Prostate gland (tissue), 2 donors: ENCODE results near the gene ZNF415. TPM values are rescaled to one million over a fixed set of nuclear protein-coding genes. Genes with fewer than 3 reads are reported as not detected.
"Not testable (repeated sequence)": the region's sequence is repeated elsewhere in the genome, so short reads cannot be mapped to it uniquely, and the experiment has no call there.

Source experiments
- DNase-seq: peaks from one replicate; pipeline ENCODE4 v3.0.0-alpha.2; 2019; ENCODE audit warnings: low spot score
- H3K27ac ChIP-seq, 2 donors: fragments of 200-600 bp; sonication (generic); 2 replicates each; pipeline ENCODE4 v1.5.1; 2017 to 2019
- H3K27me3 ChIP-seq: fragments of 200-600 bp; sonication (generic); replicated peaks from 2 replicates; pipeline ENCODE4 v1.5.1; 2019; ENCODE audit not compliant: insufficient read depth
- H3K36me3 ChIP-seq, 2 donors: fragments of 200-600 bp; sonication (generic); 1 replicate in 1 of 2; 2 replicates in 1 of 2; pipeline versions ENCODE4 v1.5.1 to v1.8.1; 2017 to 2019
- H3K4me1 ChIP-seq: fragments of 200-600 bp; sonication (generic); replicated peaks from 2 replicates; pipeline ENCODE4 v1.5.1; 2019
- H3K4me3 ChIP-seq, 2 donors: fragments of 200-600 bp; sonication (generic); 2 replicates each; pipeline ENCODE4 v1.5.1; 2017 to 2019
- H3K9me3 ChIP-seq: fragments of 200-600 bp; sonication (generic); 2 replicates; pipeline ENCODE4 v1.5.1; 2017
- CTCF ChIP-seq, 4 experiments: fragments of 200-600 bp in 2 of 4; fragments of 450-650 bp in 2 of 4; sonication (generic) in 2 of 4; IDR thresholded peaks; 1 replicate in 3 of 4; 2 replicates in 1 of 4; pipeline ENCODE4 v1.5.1; 2016 to 2019; ENCODE audit warnings: antibody characterized with exemption in 4 of 4, mild to moderate bottlenecking in 2 of 4, moderate library complexity in 2 of 4
- POLR2A ChIP-seq: fragments of 450-650 bp; IDR thresholded peaks from one replicate; pipeline ENCODE4 v1.6.1; 2016; ENCODE audit warnings: antibody characterized with exemption, mild to moderate bottlenecking
- POLR2AphosphoS5 ChIP-seq: sonication (generic); formaldehyde crosslinking; IDR thresholded peaks from one replicate; pipeline ENCODE4 v1.6.1; 2017; ENCODE audit warnings: antibody characterized with exemption
- WGBS: methylation state at CpG from one replicate; pipeline ENCODE4 v1.1.5; 2018; 5-methylcytosine and 5-hydroxymethylcytosine counted together
- intact Hi-C: fragments of 100-400 bp; cut with DNase I; formaldehyde crosslinking; loops from one replicate; pipeline ENCODE4 v1.14.2; 2022
- total RNA-seq, 2 donors: library from RNA; depleted of rRNA; stranded (reverse); fragments of >200 nt; gene quantifications; one replicate each; pipeline ENCODE4 v1.1.0, GENCODE V29; 2016

Gene ZNF415
- total RNA-seq, 2 donors from 2014 or later = 13.7 to 22.8 TPM

GRCh38 chr19:53101518-53101917 lies 31.2 kb downstream of the ZNF415 start:
- intact Hi-C loops = loop anchor here (10.0 kb wide), 1 partner anchor 53 kb away; the partner anchor contains the start of gene ZNF347
- Histone ChIP-seq H3K4me1 (peaks cover 6% of the 10 kb centered on the region), H3K27ac (no peak overlapping the region), H3K27me3 (no peaks in the 10 kb centered on the region), H3K4me3 (no peak overlapping the region), H3K9me3 (no peaks in the 10 kb centered on the region), H3K36me3 (no peaks in the 10 kb centered on the region)
- TF ChIP-seq POLR2AphosphoS5 (no peak), CTCF (IDR thresholded peaks at IDR 0.05) (no peak), POLR2A (no peak)
- 14% methylated on average over 1 of the region's 1 CpG for WGBS
- no peak for DNase-seq

GRCh38 chr19:53098570-53098969 lies 34.1 kb downstream of the ZNF415 start:
- not testable (repeated sequence) for H3K4me3 ChIP-seq, DNase-seq, H3K27me3 ChIP-seq, H3K4me1 ChIP-seq, H3K9me3 ChIP-seq, H3K36me3 ChIP-seq, H3K27ac ChIP-seq
- intact Hi-C loops = loop anchor here (2.0 kb wide), 1 partner anchor 30 kb away; no protein-coding TSS in a partner anchor
- 96% methylated on average over 14 of the region's 14 CpGs for WGBS

- H3K9me3 ChIP-seq, H3K27me3 ChIP-seq, H3K27ac ChIP-seq, DNase-seq, intact Hi-C loops, H3K4me3 ChIP-seq, H3K36me3 ChIP-seq, H3K4me1 ChIP-seq: not testable (repeated sequence)
- WGBS = 86% methylated on average over 5 of the region's 10 CpGs
Measured at GRCh38 chr19:53096982-53097690, 35.6 kb downstream of the ZNF415 start.

- 62% methylated on average over 4 of the region's 6 CpGs for WGBS
- H3K27ac ChIP-seq, H3K36me3 ChIP-seq, H3K4me3 ChIP-seq, intact Hi-C loops, H3K27me3 ChIP-seq, H3K4me1 ChIP-seq, DNase-seq, H3K9me3 ChIP-seq: not testable (repeated sequence)
Measured at GRCh38 chr19:53096579-53096978, 36.1 kb downstream of the ZNF415 start.

- WGBS = 74% methylated on average over 28 of the region's 29 CpGs
- no peak for DNase-seq
- Histone ChIP-seq H3K9me3 (no peaks in the 10 kb centered on the region), H3K36me3 (peaks cover 5 to 7% of the 10 kb centered on the region in 2 donors), H3K4me3 (no peak overlapping the region), H3K4me1 (no peaks in the 10 kb centered on the region), H3K27ac (no peak overlapping the region), H3K27me3 (no peaks in the 10 kb centered on the region)
- TF ChIP-seq POLR2AphosphoS5 (no peak), CTCF (IDR thresholded peaks at IDR 0.05) (no peak), POLR2A (no peak)
- intact Hi-C loops = no loop called here
Measured at GRCh38 chr19:53094754-53095575, 37.7 kb downstream of the ZNF415 start.

- no peak overlapping the region for H3K4me3 ChIP-seq
- TF ChIP-seq CTCF (IDR thresholded peaks at IDR 0.05) (no peak), POLR2AphosphoS5 (no peak), POLR2A (no peak)
- DNase-seq = no peak
- H3K36me3 ChIP-seq = peaks cover 5 to 7% of the 10 kb centered on the region in 2 donors
- H3K4me1 ChIP-seq = no peaks in the 10 kb centered on the region
- H3K27me3 ChIP-seq = no peaks in the 10 kb centered on the region
- no peak overlapping the region for H3K27ac ChIP-seq
- no peaks in the 10 kb centered on the region for H3K9me3 ChIP-seq
- intact Hi-C loops = no loop called here
- 47% methylated on average over 1 of the region's 1 CpG for WGBS
Measured at GRCh38 chr19:53092723-53093122, 40.0 kb downstream of the ZNF415 start.
